HG02884 (cell line): Measurements from ENCODE around the gene STPG2.
"Not testable (repeated sequence)": the region's sequence is repeated elsewhere in the genome, so short reads cannot be mapped to it uniquely, and the experiment has no call there.

Experiments used
- ATAC-seq: cut with Tn5 transposase; IDR thresholded peaks from one replicate; pipeline ENCODE4 v1.9.1; 2021; ENCODE audit warnings: mild to moderate bottlenecking, moderate library complexity; ENCODE audit not compliant: unreplicated experiment

Gene STPG2

DNA sequence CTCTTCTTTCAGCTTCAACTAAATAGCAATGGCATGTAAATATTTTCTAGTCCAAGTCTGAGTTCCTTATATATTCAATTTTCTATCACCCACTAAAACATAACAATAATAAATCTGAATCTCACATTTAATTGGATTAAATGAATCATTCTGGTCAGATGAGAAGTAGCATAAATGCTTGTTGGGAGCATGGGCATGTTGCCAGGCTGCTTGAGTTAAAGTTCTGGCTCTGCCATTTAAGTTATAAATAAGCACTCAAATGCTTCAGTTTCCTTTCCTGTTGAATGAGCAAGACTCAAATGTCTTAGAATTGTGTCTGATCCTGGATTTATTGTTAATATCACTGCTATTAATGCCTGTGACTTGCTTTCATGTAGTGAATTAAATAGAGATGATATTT lies 496.3 kb downstream of the STPG2 start:
- no peak for ATAC-seq

- ATAC-seq: no peak
These were observed 498.0 kb downstream of the STPG2 start for GRCh38 chr4:97645071-97645821.

- ATAC-seq: no peak
These were observed 500.1 kb downstream of the STPG2 start for GRCh38 chr4:97643179-97643578.

GRCh38 chr4:97639961-97640360 lies 503.3 kb downstream of the STPG2 start:
- ATAC-seq: no peak

GRCh38 chr4:97633831-97634230 lies 509.4 kb downstream of the STPG2 start:
- not testable (repeated sequence) for ATAC-seq

- no peak for ATAC-seq
These were observed 515.5 kb downstream of the STPG2 start for GRCh38 chr4:97627750-97628149.

GRCh38 chr4:97624204-97624603 lies 519.1 kb downstream of the STPG2 start:
- ATAC-seq: no peak

- ATAC-seq: no peak
These were observed 537.3 kb downstream of the STPG2 start for GRCh38 chr4:97605932-97606331.

- ATAC-seq: no peak
These were observed 550.0 kb downstream of the STPG2 start for GRCh38 chr4:97593248-97593647.

GRCh38 chr4:97590266-97590665 lies 553.0 kb downstream of the STPG2 start:
- ATAC-seq: no peak

DNA sequence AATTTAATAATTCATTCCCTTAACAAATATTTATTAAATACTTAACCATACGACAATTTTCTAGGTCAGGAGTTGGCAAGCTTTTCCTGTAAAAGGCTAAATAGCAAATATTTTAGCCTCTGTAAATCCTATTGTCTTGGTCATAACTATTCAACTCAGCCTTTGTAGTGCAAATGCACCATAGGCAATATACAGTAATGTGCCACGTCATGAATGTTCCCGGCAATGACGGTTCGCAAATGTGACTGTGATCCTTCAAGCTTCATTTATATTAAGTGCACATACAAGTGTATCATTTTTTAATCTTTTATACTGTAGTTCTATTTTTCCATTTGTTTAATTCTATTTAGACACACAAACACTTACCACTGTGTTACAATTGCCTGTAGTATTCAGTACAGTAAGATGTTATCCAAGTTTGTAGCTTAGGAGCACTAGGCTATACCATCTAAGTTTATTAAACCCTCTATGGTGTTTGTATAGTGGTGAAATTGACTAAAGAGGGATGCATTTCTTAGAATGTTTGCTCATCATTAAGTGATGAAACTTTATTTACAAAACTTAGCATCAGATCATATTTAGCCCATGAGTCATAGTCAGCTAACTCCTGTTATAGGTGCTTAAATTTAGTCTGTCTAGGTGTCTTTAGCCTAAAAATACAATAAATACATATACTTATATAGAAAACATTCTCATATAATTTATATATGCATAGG lies 553.6 kb downstream of the STPG2 start:
- ATAC-seq: no peak

DNA sequence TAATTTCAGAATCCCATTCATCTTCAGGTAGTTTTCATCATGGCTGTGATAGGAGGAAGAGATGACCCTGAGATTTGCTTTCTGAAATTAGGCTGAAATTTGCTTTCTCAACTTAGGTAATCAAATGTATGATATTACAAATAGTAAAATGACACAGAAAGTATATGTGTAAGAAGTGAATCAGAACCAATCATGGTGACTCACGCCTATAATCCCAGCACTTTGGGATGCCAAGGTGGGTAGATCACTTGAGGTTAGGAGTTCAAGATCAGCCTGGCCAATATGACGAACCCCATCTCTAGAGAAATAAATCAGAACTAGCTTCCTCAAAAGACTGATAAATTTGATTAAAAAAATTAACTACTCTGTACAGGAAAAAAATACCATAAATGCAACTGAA lies 555.4 kb downstream of the STPG2 start:
- no peak for ATAC-seq

GRCh38 chr4:97585274-97585673 lies 558.0 kb downstream of the STPG2 start:
- ATAC-seq: no peak

DNA sequence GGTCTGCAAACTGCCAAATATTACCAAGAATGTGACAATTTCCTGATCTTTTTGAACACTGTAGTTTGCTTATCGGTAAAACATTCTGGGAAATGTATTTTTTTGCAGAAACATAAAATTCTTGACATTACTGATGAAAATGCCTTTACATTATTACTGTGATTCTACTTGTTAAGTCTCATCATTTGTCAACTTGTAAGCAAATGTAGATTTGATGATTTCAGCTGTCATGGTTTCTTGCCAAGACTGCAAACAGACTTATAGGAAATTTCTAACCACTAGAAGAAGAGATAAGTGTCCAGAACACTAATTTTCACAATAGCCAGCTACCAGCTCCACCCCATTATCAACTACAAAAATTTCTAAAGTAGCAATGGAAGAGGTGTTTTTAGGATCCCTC lies 560.4 kb downstream of the STPG2 start:
- no peak for ATAC-seq

GRCh38 chr4:97577004-97577403 lies 566.3 kb downstream of the STPG2 start:
- ATAC-seq: no peak

GRCh38 chr4:97560009-97560408 lies 583.3 kb downstream of the STPG2 start:
- no peak for ATAC-seq

DNA sequence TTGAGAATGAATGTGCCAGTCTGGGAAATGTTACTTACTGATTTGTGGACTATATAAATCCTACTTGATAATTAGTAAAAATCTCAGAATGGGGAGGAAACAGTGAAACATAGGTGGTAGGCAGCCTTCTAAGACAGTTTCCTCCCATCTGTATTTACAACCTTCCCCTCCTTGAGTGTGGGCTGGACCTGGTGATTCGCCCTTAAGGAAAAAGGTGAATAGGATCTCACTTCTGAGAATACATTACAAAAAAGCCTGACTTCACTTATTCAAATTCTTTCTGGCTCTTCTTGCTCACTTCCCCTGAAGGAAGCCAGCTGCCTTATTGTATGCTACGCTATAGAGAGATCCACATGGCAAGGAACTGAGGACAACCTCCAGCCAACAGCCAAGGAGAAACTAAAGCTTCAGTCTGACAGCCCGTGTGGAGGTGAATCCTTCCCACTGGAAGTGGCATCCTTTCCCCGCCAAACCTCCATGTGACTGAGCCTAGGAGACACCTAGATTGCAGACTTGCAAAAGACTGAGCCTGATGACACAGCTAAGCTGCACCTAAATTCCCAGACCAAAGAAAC lies 585.0 kb downstream of the STPG2 start:
- ATAC-seq: no peak

- ATAC-seq: not testable (repeated sequence)
These were observed 592.6 kb downstream of the STPG2 start for GRCh38 chr4:97550637-97551036.

DNA sequence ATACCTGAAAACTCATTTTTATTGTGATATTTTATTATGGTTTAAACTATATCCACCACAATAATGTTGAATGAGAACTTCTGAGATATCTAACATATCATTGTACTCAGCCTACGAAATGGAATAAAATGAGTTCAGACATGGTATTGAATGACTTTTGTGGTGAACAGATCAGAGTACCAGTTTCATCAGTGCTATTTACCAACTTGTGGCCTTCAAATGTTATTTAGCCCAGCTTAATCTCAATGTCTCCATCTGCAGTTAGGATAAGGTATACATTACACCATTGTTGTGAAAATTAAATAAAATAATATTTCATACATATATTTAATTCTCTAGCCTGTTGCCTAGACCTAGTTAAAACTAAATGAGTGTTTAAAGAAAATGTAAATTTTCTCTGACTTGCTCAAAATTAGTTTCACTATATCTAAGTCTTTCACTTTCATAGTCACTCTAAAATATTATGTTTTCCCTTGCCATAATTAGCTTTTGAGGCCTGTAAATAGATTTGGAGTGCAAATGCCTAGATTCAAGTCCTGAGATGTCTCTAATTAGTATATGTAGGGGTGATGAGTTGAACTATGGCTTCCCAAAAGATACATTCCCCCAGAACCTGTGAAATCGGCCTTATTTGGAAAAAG lies 594.2 kb downstream of the STPG2 start:
- no peak for ATAC-seq

GRCh38 chr4:97548186-97548585 lies 595.1 kb downstream of the STPG2 start:
- ATAC-seq: no peak

GRCh38 chr4:97531351-97531750 lies 611.9 kb downstream of the STPG2 start:
- ATAC-seq: no peak

GRCh38 chr4:97530676-97531075 lies 612.6 kb downstream of the STPG2 start:
- ATAC-seq: no peak
